K562 (cell line): Measurements from ENCODE around the gene MAD1L1. TPM values are rescaled to one million over a fixed set of nuclear protein-coding genes. Genes with fewer than 3 reads are reported as not detected.

Experiments
- ATAC-seq: fragments of 200-7000 bp; cut with Tn5 transposase; 3 replicates; pipeline ENCODE4 v1.9.1; 2020; ENCODE audit warnings: moderate library complexity
- BruUV-seq: library from RNA; stranded (reverse); fragments of 400-500 nt; replicated peaks from 2 replicates; lab custom pipeline; 2021; lab: Mats Ljungman, UMichigan
- CTCF ChIA-PET: fragments of 300-600 bp; formaldehyde crosslinking; extraction: SDS; loops from one replicate; lab custom pipeline; 2021; ENCODE audit warnings: low intra/inter-chr PET ratio; lab: Yijun Ruan, JAX
- POLR2A ChIA-PET: fragments of 300-600, 350-650 bp; sonication (Branson Sonifier 250); formaldehyde crosslinking; extraction: SDS; loops from one replicate; lab custom pipeline; 2021; ENCODE audit warnings: antibody characterized with exemption, inconsistent platforms; lab: Yijun Ruan, JAX
- DNase-seq, 4 experiments: peaks; one replicate each; pipeline versions ENCODE4 v3.0.0 to v3.0.0-alpha.2; 2011 to 2018; ENCODE audit warnings: low spot score in 3 of 4, mixed read lengths in 3 of 4; ENCODE audit errors: extremely low read depth in 1 of 4
- FAIRE-seq: peaks from 2 replicates; lab custom pipeline; 2011; peaks lifted over from hg19 to GRCh38; lab: Jason Lieb, UNC
- H2AFZ ChIP-seq: 2 replicates; pipeline ENCODE4 v1.6.0; 2011; ENCODE audit warnings: low read depth, low read length, control low read depth, inconsistent platforms
- H3K27ac ChIP-seq: fragments of 200-600 bp; 3 replicates; pipeline ENCODE4 v1.8.0; 2011; ENCODE audit warnings: low read depth, mild to moderate bottlenecking, control low read depth, inconsistent platforms, low read length, moderate library complexity, mixed read lengths; ENCODE audit errors: extremely low read depth
- H3K27me3 ChIP-seq, 2 experiments: fragments of 300-600 bp in 1 of 2; 2 replicates in 1 of 2; 3 replicates in 1 of 2; pipeline versions ENCODE4 v1.6.0 to v1.8.0; 2011; ENCODE audit warnings: inconsistent platforms in 2 of 2, low read length in 2 of 2, mild to moderate bottlenecking in 1 of 2, mixed read lengths in 1 of 2, moderate library complexity in 1 of 2; ENCODE audit not compliant: control insufficient read depth in 2 of 2, insufficient read depth in 2 of 2
- H3K36me3 ChIP-seq: fragments of 300-600 bp; 3 replicates; pipeline ENCODE4 v1.8.0; 2011; ENCODE audit warnings: mild to moderate bottlenecking, low read length, inconsistent platforms; ENCODE audit not compliant: control insufficient read depth, insufficient read depth
- H3K4me1 ChIP-seq, 2 experiments: fragments of 200-600 bp in 1 of 2; replicated peaks in 1 of 2; 2 replicates in 1 of 2; 3 replicates in 1 of 2; pipeline versions ENCODE4 v1.5.1 to v1.8.0; 2011; ENCODE audit warnings: inconsistent platforms in 2 of 2, low read length in 2 of 2, mild to moderate bottlenecking in 1 of 2, mixed read lengths in 1 of 2, moderate library complexity in 1 of 2; ENCODE audit not compliant: control insufficient read depth in 2 of 2, insufficient read depth in 2 of 2
- H3K4me2 ChIP-seq: 2 replicates; pipeline ENCODE4 v1.6.1; 2011; ENCODE audit warnings: low read length, control low read depth, inconsistent platforms, mixed read lengths; ENCODE audit not compliant: insufficient read depth
- H3K4me3 ChIP-seq: fragments of 200-600 bp; sonication (generic), shearing (Covaris generic); 2 replicates; pipeline ENCODE4 v1.5.1; 2016; ENCODE audit warnings: control low read depth, inconsistent platforms
- H3K79me2 ChIP-seq: fragments of 200-600 bp; 3 replicates; pipeline ENCODE4 v1.8.0; 2011; ENCODE audit warnings: low read length, inconsistent platforms; ENCODE audit not compliant: control insufficient read depth, insufficient read depth
- H3K9ac ChIP-seq, 2 experiments: 2 replicates each; pipeline versions ENCODE4 v1.6.0 to v1.6.1; 2011; ENCODE audit warnings: low read depth in 2 of 2, low read length in 2 of 2, control low read depth in 1 of 2, inconsistent platforms in 1 of 2, mild to moderate bottlenecking in 1 of 2, mixed read lengths in 1 of 2; ENCODE audit not compliant: insufficient read depth in 1 of 2
- H3K9me1 ChIP-seq: one replicate; pipeline ENCODE4 v1.6.0; 2011; ENCODE audit warnings: inconsistent platforms, mild to moderate bottlenecking, low read length, moderate library complexity; ENCODE audit not compliant: control insufficient read depth, insufficient read depth
- H3K9me3 ChIP-seq: replicated peaks from 2 replicates; pipeline ENCODE4 v1.5.1; 2011; ENCODE audit warnings: low read depth, low read length, inconsistent platforms; ENCODE audit not compliant: control insufficient read depth, insufficient read depth
- H4K20me1 ChIP-seq: replicated peaks from 2 replicates; pipeline ENCODE4 v1.6.1; 2011; ENCODE audit warnings: low read length, inconsistent platforms, mixed read lengths; ENCODE audit not compliant: control insufficient read depth, insufficient read depth
- CBFB ChIP-seq: sonication (generic); formaldehyde crosslinking; IDR thresholded peaks from 2 replicates; pipeline ENCODE4 v1.4.0; 2020; ENCODE audit warnings: mild to moderate bottlenecking, missing genetic modification reagents
- GTF2A2 ChIP-seq: IDR thresholded peaks from 2 replicates; pipeline ENCODE4 v1.6.1; 2016; ENCODE audit warnings: mild to moderate bottlenecking, missing genetic modification characterization, missing compliant biosample characterization
- IRF9 ChIP-seq: fragments of 450-650 bp; IDR thresholded peaks from 2 replicates; pipeline ENCODE4 v1.6.1; 2016; ENCODE audit warnings: missing biosample characterization, missing genetic modification characterization
- MEF2D ChIP-seq: conservative IDR thresholded peaks from 2 replicates; pipeline ENCODE4 v1.6.1; 2016; ENCODE audit warnings: low read depth, missing genetic modification characterization, missing compliant biosample characterization
- NFRKB ChIP-seq: fragments of 450-650 bp; IDR thresholded peaks from 2 replicates; pipeline ENCODE4 v1.6.1; 2016; ENCODE audit warnings: low read depth
- XRCC4 ChIP-seq: IDR thresholded peaks from one replicate; pipeline ENCODE4 v1.6.1; 2011; ENCODE audit not compliant: insufficient read depth, insufficient read length; ENCODE audit errors: extremely low read depth
- ZC3H4 ChIP-seq: sonication (generic); formaldehyde crosslinking; IDR thresholded peaks from 2 replicates; pipeline ENCODE4 v1.9.0; 2021; ENCODE audit warnings: missing genetic modification reagents, borderline replicate concordance
- ZNF830 ChIP-seq: fragments of 250-450 bp; sonication (Bioruptor Pico); IDR thresholded peaks from 2 replicates; pipeline ENCODE4 v1.5.0; 2021; ENCODE audit warnings: mild to moderate bottlenecking
- WGBS: fragments of 100-300 bp; shearing (Covaris generic); methylation state at CpG from one replicate; pipeline ENCODE4 v1.1.6; 2016; ENCODE audit warnings: low coverage, mixed read lengths; ENCODE audit not compliant: insufficient coverage; ENCODE audit errors: missing lambda C conversion rate; 5-methylcytosine and 5-hydroxymethylcytosine counted together
- in situ Hi-C: fragments of 300-500 bp; cut with MboI; formaldehyde crosslinking; loops from 4 replicates; pipeline ENCODE4 v1.15.0; 2018; ENCODE audit warnings: inconsistent platforms, mixed read lengths
- intact Hi-C: fragments of 100-400 bp; cut with micrococcal nuclease; formaldehyde crosslinking; loops from 2 replicates; pipeline ENCODE4 v1.14.2; 2022
- polyA plus RNA-seq, 8 experiments: library from polyadenylated mRNA; depleted of rRNA in 4 of 8; stranded (reverse) in 5 of 8; unstranded in 3 of 8; fragments of >200 nt; fragmentation: Nextera tagmentation in 2 of 8; fragmentation: Illumina TruSeq in 1 of 8; extraction: Ambion mirVana in 2 of 8; extraction: Trizol in 1 of 8; gene quantifications; 2 replicates each; pipeline versions ENCODE4 v1.2.1 to v1.2.3, GENCODE V29; 2011 to 2014; ENCODE audit warnings: inconsistent platforms in 1 of 8, missing spikeins in 1 of 8
- total RNA-seq, 7 experiments: library from RNA; depleted of rRNA in 6 of 7; stranded (reverse); fragments of >200 nt in 6 of 7; fragmentation: Illumina TruSeq in 2 of 7; extraction: Trizol in 2 of 7; gene quantifications; 2 replicates each; pipeline versions ENCODE4 v1.2.1 to v1.2.3, GENCODE V29; 2011 to 2021; ENCODE audit warnings: low replicate concordance in 1 of 7
- TF ChIP-seq, protein P1 (sequence below), 2 experiments: fragments of 450-650 bp; conservative IDR thresholded peaks; 2 replicates each; pipeline ENCODE4 v1.6.1; 2017; ENCODE audit warnings: mild to moderate bottlenecking in 2 of 2, moderate library complexity in 2 of 2
- TF ChIP-seq, protein P2 (sequence below): sonication (generic); formaldehyde crosslinking; IDR thresholded peaks from 2 replicates; pipeline ENCODE4 v1.8.1; 2023; ENCODE audit warnings: mild to moderate bottlenecking, missing genetic modification reagents
- TF ChIP-seq, protein P3 (sequence below): fragments of 450-650 bp; IDR thresholded peaks from 2 replicates; pipeline ENCODE4 v1.7.1; 2018; ENCODE audit warnings: mild to moderate bottlenecking, low read depth; ENCODE audit not compliant: partially characterized antibody

The MAD1L1 gene
- total and polyA plus RNA-seq, 9 of the 15 experiments (the other 6 are each of a cell fraction or from before 2014, with no cell fraction given), result 1.7 to 89.7 (median 18.0) TPM

DNA sequence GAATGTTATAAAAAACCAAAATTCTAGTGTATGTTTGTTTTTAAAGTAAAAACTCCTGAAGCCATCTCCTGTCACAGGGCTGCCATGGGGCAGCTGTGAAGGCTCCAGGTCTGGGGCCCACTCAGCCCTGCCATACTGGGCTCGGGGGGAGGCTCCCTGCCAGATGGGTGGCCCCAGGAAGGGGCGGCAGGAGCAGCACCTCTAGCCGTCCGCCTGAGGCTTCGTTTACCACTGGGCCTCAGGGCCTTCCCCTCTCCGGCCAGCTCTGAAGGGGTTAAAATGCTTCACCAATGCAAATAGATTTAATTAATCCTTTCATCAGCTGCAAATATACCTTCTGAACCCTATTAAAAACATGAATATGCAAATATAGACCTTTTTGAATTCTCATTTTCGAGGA lies 423.7 kb downstream of the MAD1L1 start:
- Histone ChIP-seq H3K36me3 (peaks cover 4% of the 10 kb centered on the region; the same call in 1 of the 3 replicates), H3K4me1 (peaks cover 0 to 36% of the 10 kb centered on the region in 2 experiments; a peak in 4 of 5 replicates), H3K9me1 (no peaks in the 10 kb centered on the region), H3K27ac (no peak overlapping the region), H3K79me2 (no peaks in the 10 kb centered on the region), H3K27me3 (no peaks in the 10 kb centered on the region; a peak in 1 of 5 replicates), H2AFZ (no peak overlapping the region), H3K9ac (no peak overlapping the region), H4K20me1 (no peaks in the 10 kb centered on the region), H3K4me3 (no peak overlapping the region), H3K9me3 (peaks cover 5% of the 10 kb centered on the region), H3K4me2 (no peak overlapping the region)
- CTCF ChIA-PET, result no interaction called here
- no peak for DNase-seq
- no peak for ATAC-seq
- WGBS, result 61% methylated on average over 7 of the region's 7 CpGs
- intact Hi-C loops (no loop called here), in situ Hi-C loops (no loop called here)
- no peak for FAIRE-seq
- BruUV-seq, result no TSS peak
- POLR2A ChIA-PET, result no interaction called here
- TF ChIP-seq GTF2A2 (tag) (no peak), ZNF830 (CRISPR knock-in tag) (no peak), IRF9 (tag) (no peak), XRCC4 (no peak), NFRKB (no peak), ZC3H4 (CRISPR knock-in tag) (no peak), MEF2D (no peak), CBFB (CRISPR knock-in tag) (no peak)
- TF ChIP-seq, protein P1, sequence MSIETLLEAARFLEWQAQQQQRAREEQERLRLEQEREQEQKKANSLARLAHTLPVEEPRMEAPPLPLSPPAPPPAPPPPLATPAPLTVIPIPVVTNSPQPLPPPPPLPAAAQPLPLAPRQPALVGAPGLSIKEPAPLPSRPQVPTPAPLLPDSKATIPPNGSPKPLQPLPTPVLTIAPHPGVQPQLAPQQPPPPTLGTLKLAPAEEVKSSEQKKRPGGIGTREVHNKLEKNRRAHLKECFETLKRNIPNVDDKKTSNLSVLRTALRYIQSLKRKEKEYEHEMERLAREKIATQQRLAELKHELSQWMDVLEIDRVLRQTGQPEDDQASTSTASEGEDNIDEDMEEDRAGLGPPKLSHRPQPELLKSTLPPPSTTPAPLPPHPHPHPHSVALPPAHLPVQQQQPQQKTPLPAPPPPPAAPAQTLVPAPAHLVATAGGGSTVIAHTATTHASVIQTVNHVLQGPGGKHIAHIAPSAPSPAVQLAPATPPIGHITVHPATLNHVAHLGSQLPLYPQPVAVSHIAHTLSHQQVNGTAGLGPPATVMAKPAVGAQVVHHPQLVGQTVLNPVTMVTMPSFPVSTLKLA (conservative IDR thresholded peaks at IDR 0.05), result no peak
- TF ChIP-seq, protein P2, sequence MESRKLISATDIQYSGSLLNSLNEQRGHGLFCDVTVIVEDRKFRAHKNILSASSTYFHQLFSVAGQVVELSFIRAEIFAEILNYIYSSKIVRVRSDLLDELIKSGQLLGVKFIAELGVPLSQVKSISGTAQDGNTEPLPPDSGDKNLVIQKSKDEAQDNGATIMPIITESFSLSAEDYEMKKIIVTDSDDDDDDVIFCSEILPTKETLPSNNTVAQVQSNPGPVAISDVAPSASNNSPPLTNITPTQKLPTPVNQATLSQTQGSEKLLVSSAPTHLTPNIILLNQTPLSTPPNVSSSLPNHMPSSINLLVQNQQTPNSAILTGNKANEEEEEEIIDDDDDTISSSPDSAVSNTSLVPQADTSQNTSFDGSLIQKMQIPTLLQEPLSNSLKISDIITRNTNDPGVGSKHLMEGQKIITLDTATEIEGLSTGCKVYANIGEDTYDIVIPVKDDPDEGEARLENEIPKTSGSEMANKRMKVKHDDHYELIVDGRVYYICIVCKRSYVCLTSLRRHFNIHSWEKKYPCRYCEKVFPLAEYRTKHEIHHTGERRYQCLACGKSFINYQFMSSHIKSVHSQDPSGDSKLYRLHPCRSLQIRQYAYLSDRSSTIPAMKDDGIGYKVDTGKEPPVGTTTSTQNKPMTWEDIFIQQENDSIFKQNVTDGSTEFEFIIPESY (CRISPR knock-in tag), result no peak
- TF ChIP-seq, protein P3, sequence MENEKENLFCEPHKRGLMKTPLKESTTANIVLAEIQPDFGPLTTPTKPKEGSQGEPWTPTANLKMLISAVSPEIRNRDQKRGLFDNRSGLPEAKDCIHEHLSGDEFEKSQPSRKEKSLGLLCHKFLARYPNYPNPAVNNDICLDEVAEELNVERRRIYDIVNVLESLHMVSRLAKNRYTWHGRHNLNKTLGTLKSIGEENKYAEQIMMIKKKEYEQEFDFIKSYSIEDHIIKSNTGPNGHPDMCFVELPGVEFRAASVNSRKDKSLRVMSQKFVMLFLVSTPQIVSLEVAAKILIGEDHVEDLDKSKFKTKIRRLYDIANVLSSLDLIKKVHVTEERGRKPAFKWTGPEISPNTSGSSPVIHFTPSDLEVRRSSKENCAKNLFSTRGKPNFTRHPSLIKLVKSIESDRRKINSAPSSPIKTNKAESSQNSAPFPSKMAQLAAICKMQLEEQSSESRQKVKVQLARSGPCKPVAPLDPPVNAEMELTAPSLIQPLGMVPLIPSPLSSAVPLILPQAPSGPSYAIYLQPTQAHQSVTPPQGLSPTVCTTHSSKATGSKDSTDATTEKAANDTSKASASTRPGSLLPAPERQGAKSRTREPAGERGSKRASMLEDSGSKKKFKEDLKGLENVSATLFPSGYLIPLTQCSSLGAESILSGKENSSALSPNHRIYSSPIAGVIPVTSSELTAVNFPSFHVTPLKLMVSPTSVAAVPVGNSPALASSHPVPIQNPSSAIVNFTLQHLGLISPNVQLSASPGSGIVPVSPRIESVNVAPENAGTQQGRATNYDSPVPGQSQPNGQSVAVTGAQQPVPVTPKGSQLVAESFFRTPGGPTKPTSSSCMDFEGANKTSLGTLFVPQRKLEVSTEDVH, result no peak
